ENCODE data around the gene SPACA6.

GRCh38 chr19:51733742-51734522 is 40.8 kb downstream of the SPACA6 start:
- TF ChIP-seq CTCF (IDR thresholded peaks at IDR 0.05) (no peak), POLR2AphosphoS5 (IDR thresholded peaks at IDR 0.05) (no peak)

Measured in prostate gland (tissue), 2 donors.